ENCODE measurements around the gene TMEM217.

Gene TMEM217

DNA sequence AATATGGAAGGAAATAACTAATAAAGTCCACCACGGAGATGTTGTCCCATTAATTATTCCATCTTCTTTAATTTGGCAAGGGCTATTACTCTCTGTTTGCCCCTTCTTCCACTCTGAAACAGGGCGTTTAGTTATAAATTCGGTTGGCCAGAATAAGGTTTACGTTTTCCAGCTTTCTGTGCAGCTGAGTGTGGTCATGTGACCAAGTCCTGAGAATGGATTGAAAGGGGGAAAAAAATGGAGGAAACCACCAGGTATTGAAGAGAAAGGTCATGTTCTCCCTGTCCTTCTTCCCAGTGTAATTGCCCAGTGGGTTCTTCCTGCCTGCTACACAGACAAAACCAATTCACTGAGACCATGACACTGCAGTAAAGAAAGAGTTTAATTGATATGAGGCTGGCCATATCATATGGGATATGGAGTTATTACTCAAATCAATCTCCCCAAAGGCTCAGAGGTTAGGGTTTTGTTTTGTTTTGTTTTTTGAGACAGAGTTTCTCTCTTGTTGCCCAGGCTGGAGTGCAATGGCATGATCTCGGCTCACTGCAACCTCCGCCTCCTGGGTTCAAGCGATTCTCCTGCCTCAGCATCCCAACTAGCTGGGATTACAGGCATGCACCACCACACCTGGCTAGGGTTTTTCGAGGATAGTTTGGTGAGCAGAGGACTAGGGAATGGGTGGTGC, 14.7 kb downstream of the TMEM217 start:
- no peak overlapping the region for H3K27ac ChIP-seq
- TF ChIP-seq, protein P1, sequence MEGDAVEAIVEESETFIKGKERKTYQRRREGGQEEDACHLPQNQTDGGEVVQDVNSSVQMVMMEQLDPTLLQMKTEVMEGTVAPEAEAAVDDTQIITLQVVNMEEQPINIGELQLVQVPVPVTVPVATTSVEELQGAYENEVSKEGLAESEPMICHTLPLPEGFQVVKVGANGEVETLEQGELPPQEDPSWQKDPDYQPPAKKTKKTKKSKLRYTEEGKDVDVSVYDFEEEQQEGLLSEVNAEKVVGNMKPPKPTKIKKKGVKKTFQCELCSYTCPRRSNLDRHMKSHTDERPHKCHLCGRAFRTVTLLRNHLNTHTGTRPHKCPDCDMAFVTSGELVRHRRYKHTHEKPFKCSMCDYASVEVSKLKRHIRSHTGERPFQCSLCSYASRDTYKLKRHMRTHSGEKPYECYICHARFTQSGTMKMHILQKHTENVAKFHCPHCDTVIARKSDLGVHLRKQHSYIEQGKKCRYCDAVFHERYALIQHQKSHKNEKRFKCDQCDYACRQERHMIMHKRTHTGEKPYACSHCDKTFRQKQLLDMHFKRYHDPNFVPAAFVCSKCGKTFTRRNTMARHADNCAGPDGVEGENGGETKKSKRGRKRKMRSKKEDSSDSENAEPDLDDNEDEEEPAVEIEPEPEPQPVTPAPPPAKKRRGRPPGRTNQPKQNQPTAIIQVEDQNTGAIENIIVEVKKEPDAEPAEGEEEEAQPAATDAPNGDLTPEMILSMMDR (conservative IDR thresholded peaks at IDR 0.05) = no peak
- no peak for TF ChIP-seq ZFX (IDR thresholded peaks at IDR 0.05)

DNA sequence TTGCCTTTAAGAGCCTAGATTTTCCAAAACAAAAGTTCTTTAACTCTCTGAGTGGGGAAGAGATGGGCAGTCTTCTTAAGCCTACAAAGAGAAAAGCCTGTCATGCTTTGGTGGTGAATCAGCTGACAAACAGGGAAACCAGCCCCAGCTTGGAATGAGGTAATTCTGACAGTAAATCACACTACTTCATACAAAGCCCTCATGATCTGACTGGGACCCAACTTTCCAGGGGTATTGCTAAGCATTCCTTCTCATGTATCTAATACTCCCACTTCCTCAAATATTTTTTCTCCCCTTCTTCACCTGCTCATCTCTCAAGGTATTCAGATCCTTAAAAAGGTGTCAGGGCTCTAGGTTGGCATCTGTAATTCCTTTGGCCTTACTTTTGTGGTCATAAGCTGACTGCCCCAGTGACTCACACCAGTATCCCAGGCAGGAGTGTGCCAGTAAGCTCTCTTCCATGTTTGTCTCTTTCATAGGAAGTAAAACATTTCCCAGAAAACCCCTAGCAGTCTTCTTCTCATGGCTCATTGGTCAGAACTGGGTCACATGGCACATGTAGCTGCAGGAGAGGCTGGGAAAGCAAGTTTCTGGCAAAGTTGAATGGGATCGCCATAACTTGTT, 15.4 kb downstream of the TMEM217 start:
- H3K27ac ChIP-seq = no peak overlapping the region
- no peak for TF ChIP-seq ZFX (IDR thresholded peaks at IDR 0.05)

DNA sequence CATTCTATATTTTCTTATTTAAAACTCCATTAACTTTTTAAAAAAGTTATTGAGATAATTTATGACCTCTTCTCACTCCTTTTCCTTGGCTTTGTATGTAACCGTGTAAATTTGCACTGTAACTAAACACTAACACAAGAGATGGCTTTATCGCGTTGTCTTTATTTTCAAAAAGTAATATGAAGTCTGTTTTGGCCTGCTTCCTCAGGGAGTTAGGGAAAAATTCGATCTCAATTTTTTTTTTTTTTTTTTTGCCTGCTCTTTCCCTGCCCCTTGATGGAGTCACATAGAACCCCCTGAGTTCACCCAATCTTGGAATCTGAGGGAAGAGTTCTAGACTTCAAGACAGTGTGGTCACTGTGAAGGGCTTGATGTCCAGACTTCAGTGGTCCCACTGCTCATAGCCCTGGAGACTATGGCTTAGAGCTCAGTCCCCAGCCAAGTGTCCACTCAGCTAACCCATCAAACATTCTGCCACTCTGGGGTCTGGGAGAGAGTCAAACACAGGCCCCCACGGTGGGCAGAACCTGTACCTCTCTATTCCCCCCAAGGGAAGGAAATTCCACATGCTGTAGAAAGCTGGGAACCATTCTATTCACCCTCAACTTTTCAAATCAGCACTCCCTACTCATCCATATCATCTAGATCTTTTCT, 16.0 kb downstream of the TMEM217 start:
- H3K27ac ChIP-seq = no peak overlapping the region

DNA sequence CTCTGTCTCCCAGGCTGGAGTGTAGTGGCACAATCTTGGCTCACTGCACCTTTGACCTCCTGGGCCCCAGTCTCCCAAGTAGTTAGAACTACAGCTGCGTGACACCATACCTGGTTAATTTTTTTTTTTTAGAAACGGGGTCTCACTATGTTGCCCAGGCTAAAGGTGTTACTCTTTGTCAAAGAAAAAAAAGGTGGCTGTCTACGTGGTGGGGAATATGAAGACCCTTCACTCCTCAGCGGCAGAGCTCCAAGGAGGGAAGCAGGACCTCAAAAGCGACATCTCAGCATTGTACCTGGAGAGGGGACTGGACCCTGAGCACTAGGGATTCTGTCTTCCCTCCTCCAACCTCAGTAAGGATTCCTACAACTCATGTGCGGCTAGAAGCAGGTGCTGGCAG, 16.8 kb downstream of the TMEM217 start:
- H3K27ac ChIP-seq = no peak overlapping the region
- TF ChIP-seq, protein P1 (conservative IDR thresholded peaks at IDR 0.05) = no peak
- TF ChIP-seq ZFX (IDR thresholded peaks at IDR 0.05) = no peak

More for the DNA sequence above, 16.0 kb downstream of the TMEM217 start:
- no peak for TF ChIP-seq ZFX (IDR thresholded peaks at IDR 0.05)
- TF ChIP-seq, protein P1 (conservative IDR thresholded peaks at IDR 0.05) = no peak

DNA sequence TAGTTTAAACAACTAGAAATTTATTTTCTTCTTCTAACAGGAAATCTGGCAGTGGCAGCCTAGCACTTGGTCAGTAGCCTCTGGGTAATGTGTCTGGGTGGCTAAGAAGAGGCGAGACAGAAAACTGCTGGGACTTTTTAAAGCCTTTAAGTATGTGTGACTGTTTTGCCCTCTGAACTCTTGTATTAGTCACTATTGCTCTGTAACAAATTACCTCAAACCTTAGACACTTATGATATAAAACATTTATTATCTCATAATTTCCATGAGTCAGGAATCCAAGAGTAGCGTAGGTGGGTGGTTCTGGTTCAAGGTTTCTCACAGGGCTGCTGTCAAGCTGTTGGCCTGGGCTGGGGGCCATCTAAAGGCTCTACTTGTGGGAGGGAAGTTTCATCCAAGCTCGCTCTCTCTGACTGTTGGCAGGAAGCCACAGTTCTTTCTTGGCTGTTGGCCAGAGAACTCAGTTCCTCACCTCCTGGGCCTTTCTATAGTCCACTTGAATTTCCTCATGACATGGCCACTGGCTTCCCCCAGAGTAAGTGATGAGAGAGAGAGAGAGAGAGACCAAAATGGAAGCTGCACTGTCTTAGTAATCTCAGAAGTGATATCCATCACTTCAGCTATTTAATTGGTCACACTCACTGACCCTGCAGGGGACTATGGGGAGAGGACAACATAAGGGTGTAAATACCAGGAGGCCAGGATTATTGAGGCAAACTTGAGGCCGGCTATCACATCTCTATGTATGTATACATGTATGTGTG, 17.8 kb downstream of the TMEM217 start:
- H3K27ac ChIP-seq = no peak overlapping the region
- TF ChIP-seq, protein P1 (conservative IDR thresholded peaks at IDR 0.05) = no peak
- TF ChIP-seq ZFX (IDR thresholded peaks at IDR 0.05) = no peak

DNA sequence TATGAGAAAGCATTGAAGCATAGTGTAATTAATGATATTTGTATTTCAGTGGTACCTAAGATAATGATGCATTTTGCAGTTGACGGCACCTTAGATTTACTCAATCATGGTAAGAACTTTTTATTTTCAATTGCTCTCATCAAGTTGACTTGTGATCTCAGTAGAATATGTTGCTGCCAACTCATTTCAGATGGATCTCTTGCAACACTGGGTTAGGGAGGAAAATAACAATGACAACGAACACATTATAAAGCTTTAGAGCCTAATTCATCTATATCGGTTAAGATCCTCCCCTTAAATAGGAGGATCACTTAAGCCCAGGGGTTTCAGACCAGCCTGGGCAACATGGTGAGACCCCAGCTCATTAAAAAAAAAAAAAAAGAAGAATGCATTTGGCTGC, 18.4 kb downstream of the TMEM217 start:
- H3K27ac ChIP-seq = no peak overlapping the region
- TF ChIP-seq, protein P1 (conservative IDR thresholded peaks at IDR 0.05) = no peak
- no peak for TF ChIP-seq ZFX (IDR thresholded peaks at IDR 0.05)

DNA sequence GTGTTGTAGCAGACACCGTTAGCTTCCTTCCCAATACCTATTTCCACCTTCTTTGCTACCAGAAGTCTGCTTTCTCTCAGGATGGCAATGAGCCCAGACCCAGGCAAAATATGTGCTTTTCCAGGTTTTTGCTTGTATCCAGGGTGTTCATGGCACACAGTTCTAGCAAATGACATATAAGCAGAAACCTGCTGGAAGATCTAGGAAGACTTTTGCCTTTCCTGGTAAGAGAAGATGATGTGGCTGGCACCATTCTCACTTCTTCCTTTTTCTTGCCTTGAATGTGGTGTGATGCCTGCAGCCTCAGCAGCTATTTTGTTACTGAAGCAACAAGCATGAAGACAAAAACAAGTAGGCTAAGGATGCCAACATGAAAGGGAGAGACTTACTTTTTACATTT, 19.6 kb downstream of the TMEM217 start:
- TF ChIP-seq, protein P1 (conservative IDR thresholded peaks at IDR 0.05) = no peak
- no peak for TF ChIP-seq ZFX (IDR thresholded peaks at IDR 0.05)
- H3K27ac ChIP-seq = no peak overlapping the region
